ENCODE results near the gene MAP3K7. TPM values are rescaled to one million over a fixed set of nuclear protein-coding genes. Genes with fewer than 3 reads are reported as not detected.

The MAP3K7 gene
- total and polyA plus RNA-seq, 2 donors (not counting 3 experiments of a cell fraction or from before 2014, with no cell fraction given): 15.3 to 25.6 TPM

DNA sequence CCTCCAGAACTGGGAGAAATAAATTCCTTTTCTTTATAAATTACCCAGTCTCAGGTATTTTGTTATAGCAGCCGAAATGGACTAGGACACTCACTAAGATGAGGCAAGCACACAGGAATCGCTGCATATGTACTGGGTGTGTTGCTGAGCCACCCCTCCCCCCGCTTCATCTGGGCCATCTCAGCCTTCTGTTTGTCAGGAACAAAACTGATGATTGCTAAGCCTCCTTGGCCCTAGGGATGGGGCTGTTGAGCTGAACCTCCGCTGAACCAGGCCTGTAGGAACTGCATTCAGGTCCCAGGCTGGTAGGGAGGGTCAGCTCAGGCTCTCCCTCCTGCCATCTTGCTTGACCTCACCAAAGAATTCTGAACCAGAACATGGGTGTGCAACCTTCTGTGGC, 108.6 kb downstream of the MAP3K7 start:
- Histone ChIP-seq H3K9me3 (replicated peaks; ENCODE audit: control insufficient read depth, insufficient read depth, low read length) (no peaks in the 10 kb centered on the region), H3K9ac (replicated peaks; ENCODE audit: extremely low read depth, insufficient read depth, low read length) (no peak overlapping the region), H4K20me1 (replicated peaks; ENCODE audit: control insufficient read depth, extremely low read depth, insufficient read depth, low read length) (no peaks in the 10 kb centered on the region), H3K9me1 (replicated peaks; ENCODE audit: control insufficient read depth, extremely low read depth, insufficient read depth, low read length) (no peaks in the 10 kb centered on the region), H2AFZ (ENCODE audit: low read depth, low read length) (no peak overlapping the region), H3K27me3 (ENCODE audit: control insufficient read depth in 2 of 2, insufficient read depth in 2 of 2, low read length in 2 of 2) (peaks cover 0 to 3% of the 10 kb centered on the region in 2 experiments), H3K4me3 (replicated peaks in 1 of 3; ENCODE audit: insufficient read depth in 1 of 3, low read depth in 1 of 3, low read length in 3 of 3) (no peak overlapping the region), H3K36me3 (ENCODE audit: control insufficient read depth in 2 of 2, extremely low read depth in 1 of 2, insufficient read depth in 2 of 2, low read length in 2 of 2) (no peaks in the 10 kb centered on the region), H3K79me2 (ENCODE audit: control insufficient read depth, insufficient read depth, low read length) (no peaks in the 10 kb centered on the region), H3K27ac (ENCODE audit: insufficient read depth, low read depth, low read length) (no peak overlapping the region), H3K4me1 (ENCODE audit: control insufficient read depth, extremely low read depth, insufficient read depth, low read length) (peaks cover 9% of the 10 kb centered on the region), H3K4me2 (ENCODE audit: insufficient read depth, low read length) (no peak overlapping the region)
- ChIA-PET CTCF (interaction anchor here (0.9 to 8.9 kb wide), 10 partner anchors 25 to 542 kb away, joined by 3 to 269 read pairs (median 4); no protein-coding TSS in a partner anchor), POLR2A (no interaction called here)
- FAIRE-seq (no peak), DNase-seq (ENCODE audit: low read depth, low spot score) (no peak)
- intact Hi-C loops (cut with micrococcal nuclease) (loop anchor here (5.0 to 10.0 kb wide), 4 partner anchors 261 to 1043 kb away; partner anchors contain the start of genes ANKRD6 and CASP8AP2), dilution Hi-C loops (cut with MboI; ENCODE audit: extremely low pct_ligation_motif_present, low sequenced_read_pairs) (no loop called here)
- no TSS peak for BruUV-seq (replicated peaks)
- TF ChIP-seq EZH2 (IDR thresholded peaks at IDR 0.05; ENCODE audit: borderline replicate concordance, low read depth, low read length, severe bottlenecking) (no peak), POLR2AphosphoS5 (IDR thresholded peaks at IDR 0.05; ENCODE audit: insufficient read depth, low read depth, low read length) (no peak), POLR2A (IDR thresholded peaks at IDR 0.05; ENCODE audit: low read depth, low read length) (no peak), MYC (IDR thresholded peaks at IDR 0.05; ENCODE audit: low read depth, low read length) (no peak), FOS (IDR thresholded peaks at IDR 0.05; ENCODE audit: borderline replicate concordance, insufficient read depth, low read length) (no peak), JUN (IDR thresholded peaks at IDR 0.05; ENCODE audit: borderline replicate concordance, insufficient read depth, insufficient read length, low read depth) (no peak), GATA2 (IDR thresholded peaks at IDR 0.05; ENCODE audit: insufficient read depth, insufficient read length, low read depth, low read length) (no peak)
- TF ChIP-seq, protein P1, sequence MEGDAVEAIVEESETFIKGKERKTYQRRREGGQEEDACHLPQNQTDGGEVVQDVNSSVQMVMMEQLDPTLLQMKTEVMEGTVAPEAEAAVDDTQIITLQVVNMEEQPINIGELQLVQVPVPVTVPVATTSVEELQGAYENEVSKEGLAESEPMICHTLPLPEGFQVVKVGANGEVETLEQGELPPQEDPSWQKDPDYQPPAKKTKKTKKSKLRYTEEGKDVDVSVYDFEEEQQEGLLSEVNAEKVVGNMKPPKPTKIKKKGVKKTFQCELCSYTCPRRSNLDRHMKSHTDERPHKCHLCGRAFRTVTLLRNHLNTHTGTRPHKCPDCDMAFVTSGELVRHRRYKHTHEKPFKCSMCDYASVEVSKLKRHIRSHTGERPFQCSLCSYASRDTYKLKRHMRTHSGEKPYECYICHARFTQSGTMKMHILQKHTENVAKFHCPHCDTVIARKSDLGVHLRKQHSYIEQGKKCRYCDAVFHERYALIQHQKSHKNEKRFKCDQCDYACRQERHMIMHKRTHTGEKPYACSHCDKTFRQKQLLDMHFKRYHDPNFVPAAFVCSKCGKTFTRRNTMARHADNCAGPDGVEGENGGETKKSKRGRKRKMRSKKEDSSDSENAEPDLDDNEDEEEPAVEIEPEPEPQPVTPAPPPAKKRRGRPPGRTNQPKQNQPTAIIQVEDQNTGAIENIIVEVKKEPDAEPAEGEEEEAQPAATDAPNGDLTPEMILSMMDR (IDR thresholded peaks at IDR 0.05; ENCODE audit: extremely low read depth in 1 of 2, insufficient read depth in 1 of 2, low read depth in 1 of 2, low read length in 2 of 2): no peak
- TF ChIP-seq, protein P2, sequence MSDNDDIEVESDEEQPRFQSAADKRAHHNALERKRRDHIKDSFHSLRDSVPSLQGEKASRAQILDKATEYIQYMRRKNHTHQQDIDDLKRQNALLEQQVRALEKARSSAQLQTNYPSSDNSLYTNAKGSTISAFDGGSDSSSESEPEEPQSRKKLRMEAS (IDR thresholded peaks at IDR 0.05; ENCODE audit: insufficient read depth, insufficient read length): no peak

Measured in endothelial cell of umbilical vein (primary cell).